GM23338 (cell line): Measurements from ENCODE around the gene DIO3. TPM values are rescaled to one million over a fixed set of nuclear protein-coding genes. Genes with fewer than 3 reads are reported as not detected.

Experiments used
- ATAC-seq: fragments of 200-7000 bp; cut with Tn5 transposase; 3 replicates; pipeline ENCODE4 v1.9.1; 2020
- DNase-seq: peaks from one replicate; pipeline ENCODE4 v3.0.0-alpha.2; 2015; ENCODE audit warnings: low spot score
- H2AFZ ChIP-seq: fragments of 200-600 bp; sonication (generic); 2 replicates; pipeline ENCODE4 v1.8.0; 2016; ENCODE audit warnings: antibody characterized with exemption, mild to moderate bottlenecking, moderate library complexity
- H3F3A ChIP-seq: fragments of 200-600 bp; sonication (generic); replicated peaks from 2 replicates; pipeline ENCODE4 v1.8.0; 2017; ENCODE audit warnings: antibody characterized with exemption, mixed run types, low read depth
- H3K27ac ChIP-seq: fragments of 200-600 bp; sonication (generic); 2 replicates; pipeline ENCODE4 v1.6.1; 2016; ENCODE audit warnings: low read depth
- H3K27me3 ChIP-seq: fragments of 200-600 bp; sonication (generic); 2 replicates; pipeline ENCODE4 v1.8.0; 2016; ENCODE audit warnings: mild to moderate bottlenecking, mixed run types, moderate library complexity; ENCODE audit not compliant: insufficient read depth
- H3K36me3 ChIP-seq: fragments of 200-600 bp; sonication (generic); 2 replicates; pipeline ENCODE4 v1.8.0; 2016; ENCODE audit warnings: mild to moderate bottlenecking; ENCODE audit not compliant: insufficient read depth
- H3K4me1 ChIP-seq: fragments of 200-600 bp; sonication (generic); 2 replicates; pipeline ENCODE4 v1.8.0; 2016; ENCODE audit warnings: mild to moderate bottlenecking, moderate library complexity; ENCODE audit not compliant: insufficient read depth
- H3K4me2 ChIP-seq: fragments of 200-600 bp; sonication (generic); 2 replicates; pipeline ENCODE4 v1.7.1; 2017; ENCODE audit warnings: mixed run types
- H3K4me3 ChIP-seq: fragments of 200-600 bp; sonication (generic); 2 replicates; pipeline ENCODE4 v1.6.1; 2016; ENCODE audit warnings: mixed run types
- H3K79me2 ChIP-seq: fragments of 200-600 bp; sonication (generic); replicated peaks from 2 replicates; pipeline ENCODE4 v1.8.0; 2017; ENCODE audit warnings: mild to moderate bottlenecking; ENCODE audit not compliant: insufficient read depth
- H3K9me2 ChIP-seq: fragments of 200-600 bp; sonication (generic); 2 replicates; pipeline ENCODE4 v1.8.0; 2017; ENCODE audit not compliant: insufficient read depth
- H4K20me1 ChIP-seq: fragments of 200-600 bp; sonication (generic); replicated peaks from 2 replicates; pipeline ENCODE4 v1.8.0; 2017; ENCODE audit warnings: mild to moderate bottlenecking; ENCODE audit not compliant: insufficient read depth
- H3K27ac Mint-ChIP-seq: 2 replicates; pipeline ENCODE4 v1.8.0; 2020; ENCODE audit warnings: inconsistent platforms, mild to moderate bottlenecking, moderate library complexity, mixed read lengths
- H3K27me3 Mint-ChIP-seq: 3 replicates; pipeline ENCODE4 v1.8.0; 2022; ENCODE audit warnings: low read depth, mild to moderate bottlenecking, moderate library complexity, mixed read lengths, inconsistent platforms; ENCODE audit not compliant: insufficient read depth, poor library complexity
- H3K36me3 Mint-ChIP-seq: 3 replicates; pipeline ENCODE4 v1.8.0; 2021; ENCODE audit warnings: low read depth, mild to moderate bottlenecking, inconsistent platforms, moderate library complexity, mixed read lengths
- H3K4me1 Mint-ChIP-seq: 3 replicates; pipeline ENCODE4 v1.8.0; 2020; ENCODE audit warnings: mild to moderate bottlenecking, inconsistent platforms, mixed read lengths
- H3K4me3 Mint-ChIP-seq: 3 replicates; pipeline ENCODE4 v1.8.0; 2021; ENCODE audit warnings: moderate library complexity, mild to moderate bottlenecking, inconsistent platforms, mixed read lengths
- H3K9me3 Mint-ChIP-seq: 3 replicates; pipeline ENCODE4 v1.8.0; 2020; ENCODE audit warnings: moderate library complexity, mild to moderate bottlenecking, inconsistent platforms, mixed read lengths
- CTCF ChIP-seq, 2 experiments: fragments of 200-600 bp in 1 of 2; sonication (generic) in 1 of 2; conservative IDR thresholded peaks; 2 replicates each; pipeline versions ENCODE4 v1.5.1 to v1.6.1; 2016 to 2017; ENCODE audit warnings: antibody characterized with exemption in 2 of 2, low read depth in 2 of 2, mild to moderate bottlenecking in 2 of 2, moderate library complexity in 1 of 2
- ETS1 ChIP-seq: IDR thresholded peaks from 2 replicates; pipeline ENCODE4 v1.6.1; 2016; ENCODE audit warnings: antibody characterized with exemption
- EZH2 ChIP-seq: fragments of 200-600 bp; sonication (generic); IDR thresholded peaks from one replicate; pipeline ENCODE4 v1.8.0; 2017; ENCODE audit warnings: antibody characterized with exemption, mild to moderate bottlenecking, low read depth; ENCODE audit not compliant: unreplicated experiment
- EZH2phosphoT487 ChIP-seq: fragments of 200-600 bp; sonication (generic); IDR thresholded peaks from one replicate; pipeline ENCODE4 v1.8.1; 2018; ENCODE audit warnings: antibody characterized with exemption; ENCODE audit not compliant: unreplicated experiment
- JUNB ChIP-seq: IDR thresholded peaks from one replicate; pipeline ENCODE4 v1.6.1; 2016; ENCODE audit warnings: antibody characterized with exemption; ENCODE audit not compliant: unreplicated experiment
- NANOG ChIP-seq: IDR thresholded peaks from 2 replicates; pipeline ENCODE4 v1.6.1; 2016; ENCODE audit warnings: antibody characterized with exemption, borderline replicate concordance
- POLR2AphosphoS5 ChIP-seq: IDR thresholded peaks from 2 replicates; pipeline ENCODE4 v1.6.1; 2016; ENCODE audit warnings: antibody characterized with exemption, low read depth
- REST ChIP-seq: IDR thresholded peaks from one replicate; pipeline ENCODE4 v1.6.1; 2018; ENCODE audit warnings: antibody characterized with exemption; ENCODE audit not compliant: unreplicated experiment
- STAT1 ChIP-seq: IDR thresholded peaks from one replicate; pipeline ENCODE4 v1.6.1; 2016; ENCODE audit warnings: antibody characterized with exemption; ENCODE audit not compliant: unreplicated experiment
- ZNF114 ChIP-seq: fragments of 250-450 bp; sonication (Bioruptor Pico); IDR thresholded peaks from 2 replicates; pipeline ENCODE4 v1.5.0; 2020; ENCODE audit warnings: mild to moderate bottlenecking, moderate library complexity
- ZNF331 ChIP-seq: fragments of 250-450 bp; sonication (Bioruptor Pico); IDR thresholded peaks from 2 replicates; pipeline ENCODE4 v1.5.0; 2020; ENCODE audit warnings: low read depth, mild to moderate bottlenecking, moderate library complexity
- ZNF462 ChIP-seq: fragments of 250-450 bp; sonication (Bioruptor Pico); IDR thresholded peaks from 2 replicates; pipeline ENCODE4 v1.5.0; 2020; ENCODE audit warnings: mild to moderate bottlenecking, moderate library complexity
- polyA plus RNA-seq: library from polyadenylated mRNA; unstranded; fragments of >200 nt; fragmentation: Nextera tagmentation; extraction: Ambion mirVana; gene quantifications from 2 replicates; pipeline ENCODE4 v1.2.1, GENCODE V29; 2016
- total RNA-seq: library from RNA; depleted of rRNA; stranded (reverse); fragments of >200 nt; shearing (Covaris generic); gene quantifications from 2 replicates; pipeline ENCODE4 v1.2.3, GENCODE V29; 2014

DIO3 gene
- total and polyA plus RNA-seq, 2 experiments from 2014 or later: 0.10 to 0.28 TPM

- Histone ChIP-seq H3K79me2 (no peaks in the 10 kb centered on the region), H3K27me3 (peaks cover 52% of the 10 kb centered on the region), H2AFZ (no peak overlapping the region), H3F3A (no peaks in the 10 kb centered on the region), H3K9me2 (no peaks in the 10 kb centered on the region), H3K36me3 (no peaks in the 10 kb centered on the region), H3K4me2 (no peak overlapping the region), H3K27ac (no peak overlapping the region), H3K4me1 (no peaks in the 10 kb centered on the region), H3K4me3 (no peak overlapping the region), H4K20me1 (peaks cover 6% of the 10 kb centered on the region)
- no peak overlapping the region for H3K4me3 Mint-ChIP-seq
- peaks cover 5% of the 10 kb centered on the region for H3K36me3 Mint-ChIP-seq
- H3K27me3 Mint-ChIP-seq: peaks cover 55% of the 10 kb centered on the region
- no peak for ATAC-seq
- no peak for DNase-seq
- H3K4me1 Mint-ChIP-seq: no peaks in the 10 kb centered on the region; the same call in 2 of the 3 replicates
- TF ChIP-seq ZNF331 (CRISPR knock-in tag): no peak
- no peak for TF ChIP-seq NANOG
- TF ChIP-seq STAT1: no peak
- TF ChIP-seq REST: no peak
- TF ChIP-seq ZNF114 (CRISPR knock-in tag): no peak
- no peak for TF ChIP-seq POLR2AphosphoS5
- no peak for TF ChIP-seq JUNB
- no peak for TF ChIP-seq EZH2phosphoT487
- no peak for TF ChIP-seq ETS1
- TF ChIP-seq EZH2: no peak
- no peak for TF ChIP-seq ZNF462 (CRISPR knock-in tag)
- TF ChIP-seq CTCF (conservative IDR thresholded peaks at IDR 0.05; ENCODE audit: low read depth in 2 of 2): no peak
- H3K9me3 Mint-ChIP-seq: peaks cover 11% of the 10 kb centered on the region
- no peak overlapping the region for H3K27ac Mint-ChIP-seq
These were observed 4.0 kb upstream of the DIO3 start for GRCh38 chr14:101557321-101557695.
